BJ (cell line): ENCODE measurements around the gene METTL21C. TPM values are rescaled to one million over a fixed set of nuclear protein-coding genes. Genes with fewer than 3 reads are reported as not detected.
A peak's percentile ranks its signal among the peaks of the same experiment; 100 is the strongest.

Experiments used
- CTCF ChIA-PET: fragments of 350-600 bp; formaldehyde crosslinking; extraction: SDS; loops from one replicate; lab custom pipeline; 2021; ENCODE audit warnings: antibody characterized with exemption, inconsistent platforms; lab: Yijun Ruan, JAX
- POLR2A ChIA-PET: fragments of 300-600 bp; sonication (Branson Sonifier 250); formaldehyde crosslinking; extraction: SDS; loops from one replicate; lab custom pipeline; 2021; ENCODE audit warnings: antibody characterized with exemption; lab: Charles Lee
- DNase-seq: peaks from one replicate; pipeline ENCODE4 v3.0.0-alpha.2; 2011; ENCODE audit warnings: low read depth
- H3K27me3 ChIP-seq: 2 replicates; pipeline ENCODE4 v1.6.0; 2011; ENCODE audit warnings: low read length; ENCODE audit not compliant: control insufficient read depth, insufficient read depth
- H3K36me3 ChIP-seq: 2 replicates; pipeline ENCODE4 v1.5.1; 2011; ENCODE audit warnings: low read length; ENCODE audit not compliant: control insufficient read depth, insufficient read depth
- H3K4me3 ChIP-seq: 2 replicates; pipeline ENCODE4 v1.5.1; 2011; ENCODE audit warnings: low read depth, mild to moderate bottlenecking, control low read depth, low read length
- polyA plus RNA-seq: library from polyadenylated mRNA; depleted of rRNA; stranded (reverse); fragments of >200 nt; gene quantifications from 2 replicates; pipeline ENCODE4 v1.2.3, GENCODE V29; 2011
- TF ChIP-seq, protein P1 (sequence below): IDR thresholded peaks from 2 replicates; pipeline ENCODE4 v1.5.1; 2011; ENCODE audit warnings: low read depth, mild to moderate bottlenecking, control low read depth, inconsistent platforms, low read length, moderate library complexity; ENCODE audit not compliant: insufficient read depth

METTL21C gene
- polyA plus RNA-seq, 1 experiment: not detected

DNA sequence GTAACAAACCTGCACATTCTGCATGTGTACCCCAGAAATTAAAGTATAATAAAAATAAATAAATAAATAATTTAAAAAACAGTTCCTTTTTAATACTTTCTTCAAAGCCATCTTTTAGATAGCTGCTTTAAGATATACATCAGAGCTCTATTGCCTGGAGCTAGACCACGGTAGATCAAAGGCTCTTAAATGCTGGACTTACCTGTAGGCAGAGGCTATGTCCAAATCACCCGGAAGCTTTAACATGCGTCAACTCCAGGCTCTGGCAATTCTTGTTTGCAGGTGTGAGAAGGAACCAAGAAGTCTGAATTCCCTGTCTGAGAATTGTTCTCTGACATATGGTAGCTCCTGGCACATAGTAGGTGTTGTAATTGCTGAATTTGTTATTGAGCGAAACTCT, 1.6 kb upstream of the METTL21C start:
- Histone ChIP-seq H3K4me3 (no peak overlapping the region), H3K36me3 (no peaks in the 10 kb centered on the region), H3K27me3 (0 out of 2 replicates have a peak, but pooled peaks cover 3% of the 10 kb centered on the region)
- ChIA-PET CTCF (interaction anchor here (0.8 to 1.1 kb wide), 2 partner anchors 15 to 28 kb away, joined by 3 to 5 read pairs; no protein-coding TSS in a partner anchor), POLR2A (interaction anchor here (0.7 kb wide), 1 partner anchor 105 kb away, joined by 3 read pairs; no protein-coding TSS in a partner anchor)
- TF ChIP-seq, protein P1, sequence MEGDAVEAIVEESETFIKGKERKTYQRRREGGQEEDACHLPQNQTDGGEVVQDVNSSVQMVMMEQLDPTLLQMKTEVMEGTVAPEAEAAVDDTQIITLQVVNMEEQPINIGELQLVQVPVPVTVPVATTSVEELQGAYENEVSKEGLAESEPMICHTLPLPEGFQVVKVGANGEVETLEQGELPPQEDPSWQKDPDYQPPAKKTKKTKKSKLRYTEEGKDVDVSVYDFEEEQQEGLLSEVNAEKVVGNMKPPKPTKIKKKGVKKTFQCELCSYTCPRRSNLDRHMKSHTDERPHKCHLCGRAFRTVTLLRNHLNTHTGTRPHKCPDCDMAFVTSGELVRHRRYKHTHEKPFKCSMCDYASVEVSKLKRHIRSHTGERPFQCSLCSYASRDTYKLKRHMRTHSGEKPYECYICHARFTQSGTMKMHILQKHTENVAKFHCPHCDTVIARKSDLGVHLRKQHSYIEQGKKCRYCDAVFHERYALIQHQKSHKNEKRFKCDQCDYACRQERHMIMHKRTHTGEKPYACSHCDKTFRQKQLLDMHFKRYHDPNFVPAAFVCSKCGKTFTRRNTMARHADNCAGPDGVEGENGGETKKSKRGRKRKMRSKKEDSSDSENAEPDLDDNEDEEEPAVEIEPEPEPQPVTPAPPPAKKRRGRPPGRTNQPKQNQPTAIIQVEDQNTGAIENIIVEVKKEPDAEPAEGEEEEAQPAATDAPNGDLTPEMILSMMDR: no peak
- no peak for DNase-seq

- DNase-seq: peak; percentile 47
- no peak overlapping the region for H3K4me3 ChIP-seq
- TF ChIP-seq, protein P1: no peak
- ChIA-PET POLR2A (no interaction called here), CTCF (interaction anchor here (1.2 kb wide), 1 partner anchor 11 kb away, joined by 3 read pairs; no protein-coding TSS in a partner anchor)
- 0 out of 2 replicates have a peak, but pooled peaks cover 3% of the 10 kb centered on the region for H3K27me3 ChIP-seq
- no peaks in the 10 kb centered on the region for H3K36me3 ChIP-seq
These were observed 1.1 kb downstream of the METTL21C start for GRCh38 chr13:102693776-102694175.

- POLR2A ChIA-PET: no interaction called here
- no peaks in the 10 kb centered on the region for H3K36me3 ChIP-seq
- TF ChIP-seq, protein P1: no peak
- no peak overlapping the region for H3K4me3 ChIP-seq
- no peak for DNase-seq
- CTCF ChIA-PET: interaction anchor here (1.2 kb wide), 1 partner anchor 11 kb away, joined by 3 read pairs; no protein-coding TSS in a partner anchor
- H3K27me3 ChIP-seq: 0 out of 2 replicates have a peak, but pooled peaks cover 3% of the 10 kb centered on the region
These were observed 1.6 kb downstream of the METTL21C start for GRCh38 chr13:102693250-102693649.

DNA sequence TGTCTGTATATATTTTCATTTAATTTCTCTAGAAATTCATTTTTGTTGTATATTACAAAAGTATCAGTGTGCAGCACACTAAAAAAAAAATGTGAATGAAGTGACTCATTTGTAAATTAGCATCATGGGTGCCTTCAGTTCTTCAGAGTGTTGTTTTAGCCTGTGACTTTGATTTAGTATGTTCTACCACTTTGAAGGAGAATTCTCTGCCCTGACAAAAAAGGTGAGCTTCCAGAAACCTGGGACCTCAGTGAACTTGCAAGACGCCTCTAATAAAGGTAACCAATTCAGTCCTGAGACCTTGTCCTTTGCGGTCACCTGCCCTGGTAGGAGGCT, 2.4 kb downstream of the METTL21C start:
- Histone ChIP-seq H3K27me3 (0 out of 2 replicates have a peak, but pooled peaks cover 3% of the 10 kb centered on the region), H3K4me3 (no peak overlapping the region), H3K36me3 (no peaks in the 10 kb centered on the region)
- TF ChIP-seq, protein P1: no peak
- ChIA-PET CTCF (interaction anchor here (1.2 kb wide), 1 partner anchor 20 kb away, joined by 3 read pairs; no protein-coding TSS in a partner anchor), POLR2A (no interaction called here)
- DNase-seq: no peak

- no peak for DNase-seq
- CTCF ChIA-PET: no interaction called here
- Histone ChIP-seq H3K4me3 (no peak overlapping the region), H3K36me3 (no peaks in the 10 kb centered on the region), H3K27me3 (0 out of 2 replicates have a peak, but pooled peaks cover 3% of the 10 kb centered on the region)
- POLR2A ChIA-PET: no interaction called here
- TF ChIP-seq, protein P1: no peak
These were observed 4.0 kb downstream of the METTL21C start for GRCh38 chr13:102690883-102691282.
